ENCODE measurements around the gene COG8.

Gene COG8

GRCh38 chr16:69366431-69366830 lies 27.1 kb upstream of the COG8 start:
- H4K20me1 ChIP-seq (ENCODE audit: control insufficient read depth, insufficient read depth, low read depth, low read length), result no peaks in the 10 kb centered on the region
- no peaks in the 10 kb centered on the region for H3K9me3 ChIP-seq (ENCODE audit: control insufficient read depth, insufficient read depth, low read length)
- H3F3A ChIP-seq (ENCODE audit: control insufficient read depth, insufficient read depth), result peaks cover 18% of the 10 kb centered on the region
- no peak overlapping the region for H3K27ac ChIP-seq (ENCODE audit: low read depth, low read length)
- H3K9me2 ChIP-seq (replicated peaks; ENCODE audit: control insufficient read depth, low read length), result no peaks in the 10 kb centered on the region
- no peak overlapping the region for H3K4me3 ChIP-seq (ENCODE audit: low read length)
- H3K79me2 ChIP-seq (ENCODE audit: control insufficient read depth, low read length), result peaks cover 50% of the 10 kb centered on the region
- H3K36me3 ChIP-seq (ENCODE audit: control insufficient read depth, low read length), result peaks cover 91% of the 10 kb centered on the region
- H3K27me3 ChIP-seq (ENCODE audit: control insufficient read depth, low read length), result no peaks in the 10 kb centered on the region
- no peak overlapping the region for H3K4me2 ChIP-seq (ENCODE audit: low read length)
- peaks cover 57% of the 10 kb centered on the region for H3K4me1 ChIP-seq (ENCODE audit: control insufficient read depth, low read length)
- TF ChIP-seq, protein P1, sequence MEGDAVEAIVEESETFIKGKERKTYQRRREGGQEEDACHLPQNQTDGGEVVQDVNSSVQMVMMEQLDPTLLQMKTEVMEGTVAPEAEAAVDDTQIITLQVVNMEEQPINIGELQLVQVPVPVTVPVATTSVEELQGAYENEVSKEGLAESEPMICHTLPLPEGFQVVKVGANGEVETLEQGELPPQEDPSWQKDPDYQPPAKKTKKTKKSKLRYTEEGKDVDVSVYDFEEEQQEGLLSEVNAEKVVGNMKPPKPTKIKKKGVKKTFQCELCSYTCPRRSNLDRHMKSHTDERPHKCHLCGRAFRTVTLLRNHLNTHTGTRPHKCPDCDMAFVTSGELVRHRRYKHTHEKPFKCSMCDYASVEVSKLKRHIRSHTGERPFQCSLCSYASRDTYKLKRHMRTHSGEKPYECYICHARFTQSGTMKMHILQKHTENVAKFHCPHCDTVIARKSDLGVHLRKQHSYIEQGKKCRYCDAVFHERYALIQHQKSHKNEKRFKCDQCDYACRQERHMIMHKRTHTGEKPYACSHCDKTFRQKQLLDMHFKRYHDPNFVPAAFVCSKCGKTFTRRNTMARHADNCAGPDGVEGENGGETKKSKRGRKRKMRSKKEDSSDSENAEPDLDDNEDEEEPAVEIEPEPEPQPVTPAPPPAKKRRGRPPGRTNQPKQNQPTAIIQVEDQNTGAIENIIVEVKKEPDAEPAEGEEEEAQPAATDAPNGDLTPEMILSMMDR (IDR thresholded peaks at IDR 0.05; ENCODE audit: low read depth, low read length, poor library complexity, severe bottlenecking), result no peak
- TF ChIP-seq EZH2phosphoT487 (IDR thresholded peaks at IDR 0.05; ENCODE audit: borderline replicate concordance, low read length), result no peak

- Histone ChIP-seq H3K9me2 (replicated peaks; ENCODE audit: control insufficient read depth, low read length) (no peaks in the 10 kb centered on the region), H3K27me3 (ENCODE audit: control insufficient read depth, low read length) (no peaks in the 10 kb centered on the region), H3K79me2 (ENCODE audit: control insufficient read depth, low read length) (peaks cover 47% of the 10 kb centered on the region), H3K9me3 (ENCODE audit: control insufficient read depth, insufficient read depth, low read length) (no peaks in the 10 kb centered on the region), H4K20me1 (ENCODE audit: control insufficient read depth, insufficient read depth, low read depth, low read length) (no peaks in the 10 kb centered on the region), H3K4me1 (ENCODE audit: control insufficient read depth, low read length) (peaks cover 57% of the 10 kb centered on the region), H3K4me3 (ENCODE audit: low read length) (no peak overlapping the region), H3K36me3 (ENCODE audit: control insufficient read depth, low read length) (peaks cover 93% of the 10 kb centered on the region), H3F3A (ENCODE audit: control insufficient read depth, insufficient read depth) (peaks cover 16% of the 10 kb centered on the region), H3K27ac (ENCODE audit: low read depth, low read length) (no peak overlapping the region), H3K4me2 (ENCODE audit: low read length) (no peak overlapping the region)
- TF ChIP-seq EZH2phosphoT487 (IDR thresholded peaks at IDR 0.05; ENCODE audit: borderline replicate concordance, low read length), result no peak
- TF ChIP-seq, protein P1 (IDR thresholded peaks at IDR 0.05; ENCODE audit: low read depth, low read length, poor library complexity, severe bottlenecking), result no peak
Observed at GRCh38 chr16:69365901-69366300, 26.5 kb upstream of the COG8 start.

- peaks cover 31% of the 10 kb centered on the region for H3K79me2 ChIP-seq (ENCODE audit: control insufficient read depth, low read length)
- H3K36me3 ChIP-seq (ENCODE audit: control insufficient read depth, low read length), result peaks cover 82% of the 10 kb centered on the region
- no peaks in the 10 kb centered on the region for H3K9me2 ChIP-seq (replicated peaks; ENCODE audit: control insufficient read depth, low read length)
Observed at GRCh38 chr16:69364088-69364487, 24.7 kb upstream of the COG8 start.

More at GRCh38 chr16:69364088-69364487, 24.7 kb upstream of the COG8 start:
- peaks cover 16% of the 10 kb centered on the region for H3F3A ChIP-seq (ENCODE audit: control insufficient read depth, insufficient read depth)
- H3K4me1 ChIP-seq (ENCODE audit: control insufficient read depth, low read length), result peaks cover 51% of the 10 kb centered on the region
- no peak overlapping the region for H3K4me2 ChIP-seq (ENCODE audit: low read length)
- TF ChIP-seq EZH2phosphoT487 (IDR thresholded peaks at IDR 0.05; ENCODE audit: borderline replicate concordance, low read length), result no peak
- TF ChIP-seq, protein P1 (IDR thresholded peaks at IDR 0.05; ENCODE audit: low read depth, low read length, poor library complexity, severe bottlenecking), result no peak
- no peak overlapping the region for H3K27ac ChIP-seq (ENCODE audit: low read depth, low read length)
- H3K4me3 ChIP-seq (ENCODE audit: low read length), result no peak overlapping the region
- no peaks in the 10 kb centered on the region for H3K27me3 ChIP-seq (ENCODE audit: control insufficient read depth, low read length)
- H4K20me1 ChIP-seq (ENCODE audit: control insufficient read depth, insufficient read depth, low read depth, low read length), result no peaks in the 10 kb centered on the region
- H3K9me3 ChIP-seq (ENCODE audit: control insufficient read depth, insufficient read depth, low read length), result no peaks in the 10 kb centered on the region

Measured in DOHH2 (cell line).